Measurements from ENCODE around the gene NEDD4L. TPM values are rescaled to one million over a fixed set of nuclear protein-coding genes. Genes with fewer than 3 reads are reported as not detected.

NEDD4L gene
- total and polyA plus RNA-seq, 4 donors: 40.2 to 308 (median 148) TPM

DNA sequence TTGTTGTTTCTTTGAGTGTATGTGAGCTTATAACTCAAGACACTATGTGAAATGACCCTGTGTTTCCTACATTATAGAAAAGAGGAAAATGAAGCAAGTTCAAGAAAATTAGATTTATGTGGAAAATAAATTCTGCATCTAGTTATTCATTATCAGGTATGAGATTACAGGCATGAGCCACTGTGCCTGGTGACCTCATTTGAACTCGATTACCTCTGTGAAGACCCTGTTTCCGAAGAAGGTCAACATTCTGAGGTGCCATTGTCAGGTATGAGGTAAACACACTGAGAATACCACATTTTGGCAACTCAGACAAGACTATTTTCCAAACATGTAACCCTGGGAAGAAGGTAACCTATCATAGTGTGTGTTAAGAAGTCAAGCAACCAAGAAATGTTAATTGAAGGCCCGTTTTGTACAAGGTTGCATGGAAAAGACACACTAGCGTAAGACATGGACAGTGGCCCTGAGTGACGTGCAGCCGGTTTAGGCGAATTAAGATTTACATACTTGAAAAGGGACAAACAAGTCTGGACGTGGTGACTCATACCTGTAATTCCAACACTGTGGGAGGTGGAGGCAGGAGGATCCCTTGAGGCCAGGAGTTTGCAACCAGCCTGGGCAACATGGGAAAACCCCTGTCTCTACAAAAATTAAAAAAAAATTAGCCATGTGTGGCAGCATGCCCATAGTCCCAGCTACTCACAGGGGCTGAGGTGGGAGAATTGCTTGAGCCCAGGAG, 186.6 kb downstream of the NEDD4L start:
- DNase-seq (no peak), ATAC-seq (ENCODE audit: insufficient read depth, low FRiP score) (no peak)
- H3K36me3 ChIP-seq (ENCODE audit: control insufficient read depth in 4 of 4, insufficient read depth in 4 of 4, low read length in 4 of 4): peaks cover 0 to 3% (median 0%) of the 10 kb centered on the region in 4 donors
- WGBS, 2 donors: 71 to 84% methylated on average over 8 of the region's 8 CpGs
- TF ChIP-seq, protein P1, sequence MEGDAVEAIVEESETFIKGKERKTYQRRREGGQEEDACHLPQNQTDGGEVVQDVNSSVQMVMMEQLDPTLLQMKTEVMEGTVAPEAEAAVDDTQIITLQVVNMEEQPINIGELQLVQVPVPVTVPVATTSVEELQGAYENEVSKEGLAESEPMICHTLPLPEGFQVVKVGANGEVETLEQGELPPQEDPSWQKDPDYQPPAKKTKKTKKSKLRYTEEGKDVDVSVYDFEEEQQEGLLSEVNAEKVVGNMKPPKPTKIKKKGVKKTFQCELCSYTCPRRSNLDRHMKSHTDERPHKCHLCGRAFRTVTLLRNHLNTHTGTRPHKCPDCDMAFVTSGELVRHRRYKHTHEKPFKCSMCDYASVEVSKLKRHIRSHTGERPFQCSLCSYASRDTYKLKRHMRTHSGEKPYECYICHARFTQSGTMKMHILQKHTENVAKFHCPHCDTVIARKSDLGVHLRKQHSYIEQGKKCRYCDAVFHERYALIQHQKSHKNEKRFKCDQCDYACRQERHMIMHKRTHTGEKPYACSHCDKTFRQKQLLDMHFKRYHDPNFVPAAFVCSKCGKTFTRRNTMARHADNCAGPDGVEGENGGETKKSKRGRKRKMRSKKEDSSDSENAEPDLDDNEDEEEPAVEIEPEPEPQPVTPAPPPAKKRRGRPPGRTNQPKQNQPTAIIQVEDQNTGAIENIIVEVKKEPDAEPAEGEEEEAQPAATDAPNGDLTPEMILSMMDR (IDR thresholded peaks at IDR 0.05; ENCODE audit: control extremely low read depth, extremely low read depth): no peak
- peaks cover 0 to 42% (median 4%) of the 10 kb centered on the region in 5 donors for H3K4me1 ChIP-seq (ENCODE audit: control insufficient read depth in 5 of 5, insufficient read depth in 5 of 5, low read length in 5 of 5)
- H3K4me3 ChIP-seq: no peak overlapping the region
- no peak overlapping the region for H3K27ac ChIP-seq (ENCODE audit: low read depth in 1 of 2, low read length in 1 of 2)
- H3K9ac ChIP-seq (ENCODE audit: insufficient read depth in 1 of 2, low read length in 2 of 2): no peak overlapping the region
- no peaks in the 10 kb centered on the region for H3K27me3 ChIP-seq (ENCODE audit: control insufficient read depth in 3 of 3, insufficient read depth in 3 of 3, low read length in 2 of 3)
- no peaks in the 10 kb centered on the region for H3K9me3 ChIP-seq (ENCODE audit: control insufficient read depth in 4 of 4, insufficient read depth in 3 of 4, low read length in 3 of 4)

DNA sequence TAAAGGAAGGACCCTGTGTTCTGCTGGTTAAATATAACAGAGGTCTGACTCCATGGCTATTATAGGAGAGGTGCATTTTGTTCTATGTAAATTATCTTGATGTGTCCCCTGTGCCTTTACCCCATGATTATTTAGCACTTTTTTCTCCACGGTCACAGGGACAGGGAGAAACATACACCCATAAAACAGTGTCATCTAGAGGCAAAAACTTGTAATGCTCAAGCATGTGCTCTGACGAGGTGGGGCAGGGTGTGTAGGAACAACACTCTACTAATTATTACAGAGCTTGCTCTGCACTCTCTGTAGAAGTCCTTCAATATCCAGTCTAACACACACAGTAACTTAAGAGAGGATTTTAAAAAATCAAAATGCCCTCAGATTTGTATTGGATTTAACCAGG, 187.9 kb downstream of the NEDD4L start:
- no peak overlapping the region for H3K27ac ChIP-seq (ENCODE audit: low read depth in 1 of 2, low read length in 1 of 2)
- WGBS, 2 donors: 49 to 60% methylated on average over 2 of the region's 2 CpGs
- H3K27me3 ChIP-seq (ENCODE audit: control insufficient read depth in 3 of 3, insufficient read depth in 3 of 3, low read length in 2 of 3): no peaks in the 10 kb centered on the region
- ATAC-seq (ENCODE audit: insufficient read depth, low FRiP score): peak; percentile 50
- H3K36me3 ChIP-seq (ENCODE audit: control insufficient read depth in 4 of 4, insufficient read depth in 4 of 4, low read length in 4 of 4): peaks cover 0 to 3% (median 0%) of the 10 kb centered on the region in 4 donors
- H3K4me1 ChIP-seq (ENCODE audit: control insufficient read depth in 5 of 5, insufficient read depth in 5 of 5, low read length in 5 of 5): peaks cover 0 to 33% (median 4%) of the 10 kb centered on the region in 5 donors
- H3K9ac ChIP-seq (ENCODE audit: insufficient read depth in 1 of 2, low read length in 2 of 2): no peak overlapping the region
- H3K4me3 ChIP-seq: no peak overlapping the region
- peak in 1 of 3 donors; percentile 50 for DNase-seq
- H3K9me3 ChIP-seq (ENCODE audit: control insufficient read depth in 4 of 4, insufficient read depth in 3 of 4, low read length in 3 of 4): no peaks in the 10 kb centered on the region
- TF ChIP-seq, protein P1 (IDR thresholded peaks at IDR 0.05; ENCODE audit: control extremely low read depth, extremely low read depth): no peak

DNA sequence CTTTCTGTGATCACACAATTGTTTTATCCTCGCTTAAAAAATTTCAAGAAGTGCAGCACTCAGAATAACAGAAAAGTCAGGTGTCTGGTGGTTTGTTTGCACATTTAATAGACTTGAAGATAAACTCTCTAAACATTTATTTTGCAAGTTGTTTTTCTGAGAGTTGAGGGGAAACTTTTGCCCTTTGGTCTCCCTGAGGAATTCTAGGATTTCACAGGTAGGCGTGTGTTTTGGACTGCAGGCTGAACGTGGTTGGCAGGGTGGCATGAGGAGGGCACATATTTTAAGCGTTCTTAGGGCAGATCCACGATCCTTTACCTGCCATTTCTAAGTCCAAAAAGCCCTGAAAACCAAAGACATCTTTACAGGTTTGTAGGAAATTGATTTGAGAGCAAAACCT, 188.6 kb downstream of the NEDD4L start:
- peaks cover 0 to 3% (median 0%) of the 10 kb centered on the region in 4 donors for H3K36me3 ChIP-seq (ENCODE audit: control insufficient read depth in 4 of 4, insufficient read depth in 4 of 4, low read length in 4 of 4)
- DNase-seq (no peak), ATAC-seq (ENCODE audit: insufficient read depth, low FRiP score) (no peak)
- H3K9ac ChIP-seq (ENCODE audit: insufficient read depth in 1 of 2, low read length in 2 of 2): no peak overlapping the region
- TF ChIP-seq, protein P1 (IDR thresholded peaks at IDR 0.05; ENCODE audit: control extremely low read depth, extremely low read depth): no peak
- no peak overlapping the region for H3K27ac ChIP-seq (ENCODE audit: low read depth in 1 of 2, low read length in 1 of 2)
- 68 to 89% methylated on average over 5 of the region's 5 CpGs for WGBS, 2 donors
- H3K4me3 ChIP-seq: no peak overlapping the region
- peaks cover 0 to 25% (median 4%) of the 10 kb centered on the region in 5 donors for H3K4me1 ChIP-seq (ENCODE audit: control insufficient read depth in 5 of 5, insufficient read depth in 5 of 5, low read length in 5 of 5)
- H3K9me3 ChIP-seq (ENCODE audit: control insufficient read depth in 4 of 4, insufficient read depth in 3 of 4, low read length in 3 of 4): no peaks in the 10 kb centered on the region
- no peaks in the 10 kb centered on the region for H3K27me3 ChIP-seq (ENCODE audit: control insufficient read depth in 3 of 3, insufficient read depth in 3 of 3, low read length in 2 of 3)

All from lung (tissue), 12 donors.